B cell (primary cell): Measurements from ENCODE around the gene NRG2. TPM values are rescaled to one million over a fixed set of nuclear protein-coding genes. Genes with fewer than 3 reads are reported as not detected.

Experiments used
- ATAC-seq: fragments of 200-7000 bp; cut with Tn5 transposase; one replicate; pipeline ENCODE4 v1.10.0; 2021; ENCODE audit warnings: low read depth, mild to moderate bottlenecking, moderate number of reproducible peaks, moderate library complexity
- CTCF ChIA-PET: fragments of 350-600 bp; sonication (Branson Sonifier 250); formaldehyde crosslinking; loops from one replicate; lab custom pipeline; 2021; ENCODE audit warnings: antibody characterized with exemption, inconsistent platforms; lab: Charles Lee
- POLR2A ChIA-PET: fragments of 350-600 bp; sonication (Branson Sonifier 250); formaldehyde crosslinking; loops from one replicate; lab custom pipeline; 2021; ENCODE audit warnings: antibody characterized with exemption; lab: Charles Lee
- DNase-seq: peaks from one replicate; pipeline ENCODE4 v3.0.0; 2013
- H2AFZ ChIP-seq: 2 replicates; pipeline ENCODE4 v1.6.1; 2012; ENCODE audit warnings: mild to moderate bottlenecking, low read depth, low read length; ENCODE audit not compliant: insufficient read depth, poor library complexity, severe bottlenecking
- H3K27ac ChIP-seq, 2 donors: 1 replicate in 1 of 2; 2 replicates in 1 of 2; pipeline ENCODE4 v1.5.1; 2012 to 2013; ENCODE audit warnings: low read length in 2 of 2, mild to moderate bottlenecking in 2 of 2, moderate library complexity in 1 of 2
- H3K27me3 ChIP-seq, 4 experiments: fragments of 200-600 bp in 1 of 4; sonication (generic) in 1 of 4; replicated peaks in 1 of 4; 1 replicate in 2 of 4; 2 replicates in 2 of 4; pipeline versions ENCODE4 v1.6.1 to v1.7.0; 2013 to 2016; ENCODE audit warnings: low read length in 3 of 4, mild to moderate bottlenecking in 2 of 4, mixed read lengths in 1 of 4, moderate library complexity in 1 of 4; ENCODE audit not compliant: insufficient read depth in 4 of 4, control insufficient read depth in 3 of 4; ENCODE audit errors: control extremely low read depth in 1 of 4
- H3K36me3 ChIP-seq, 2 experiments: replicated peaks in 1 of 2; 1 replicate in 1 of 2; 2 replicates in 1 of 2; pipeline versions ENCODE4 v1.6.1 to v1.7.1; 2013; ENCODE audit warnings: low read length in 1 of 2; ENCODE audit not compliant: insufficient read depth in 2 of 2, control insufficient read depth in 1 of 2; ENCODE audit errors: control extremely low read depth in 1 of 2, extremely low read depth in 1 of 2
- H3K4me1 ChIP-seq, 2 donors: fragments of 200-600 bp in 1 of 2; sonication (generic) in 1 of 2; 1 replicate in 1 of 2; 2 replicates in 1 of 2; pipeline versions ENCODE4 v1.5.1 to v1.6.1; 2013 to 2017; ENCODE audit warnings: low read length in 2 of 2; ENCODE audit not compliant: control insufficient read depth in 2 of 2, insufficient read depth in 2 of 2
- H3K4me2 ChIP-seq: replicated peaks from 2 replicates; pipeline ENCODE3; 2012; ENCODE audit warnings: mild to moderate bottlenecking, low read depth, low read length; ENCODE audit not compliant: poor library complexity, severe bottlenecking
- H3K4me3 ChIP-seq, 5 experiments: fragments of 200-600 bp in 1 of 5; sonication (generic) in 1 of 5; 1 replicate in 3 of 5; 2 replicates in 2 of 5; pipeline versions ENCODE4 v1.5.1 to v1.7.0; 2011 to 2016; ENCODE audit warnings: low read length in 4 of 5, mild to moderate bottlenecking in 4 of 5, low read depth in 2 of 5, control low read depth in 1 of 5, moderate library complexity in 1 of 5; ENCODE audit not compliant: insufficient read depth in 1 of 5; ENCODE audit errors: control extremely low read depth in 1 of 5, extremely low read depth in 1 of 5
- H3K79me2 ChIP-seq: fragments of 200-600 bp; sonication (generic); one replicate; pipeline ENCODE4 v1.6.0; 2016; ENCODE audit warnings: low read length; ENCODE audit not compliant: control insufficient read depth, insufficient read depth
- H3K9ac ChIP-seq: fragments of 200-600 bp; sonication (generic); 2 replicates; pipeline ENCODE4 v1.6.1; 2017; ENCODE audit warnings: mild to moderate bottlenecking, low read length, moderate library complexity
- H3K9me3 ChIP-seq, 3 donors: one replicate each; pipeline versions ENCODE4 v1.6.1 to v1.7.1; 2013; ENCODE audit warnings: low read length in 2 of 3; ENCODE audit not compliant: control insufficient read depth in 2 of 3, insufficient read depth in 1 of 3; ENCODE audit errors: control extremely low read depth in 1 of 3
- H4K20me1 ChIP-seq: 2 replicates; pipeline ENCODE4 v1.6.0; 2012; ENCODE audit warnings: mild to moderate bottlenecking, low read length; ENCODE audit not compliant: insufficient read depth, control insufficient read depth, poor library complexity, severe bottlenecking
- H3K27ac Mint-ChIP-seq: one replicate; pipeline ENCODE4 v1.8.0; 2021; ENCODE audit warnings: mixed read lengths
- H3K27me3 Mint-ChIP-seq: one replicate; pipeline ENCODE4 v1.8.0; 2021; ENCODE audit warnings: mixed read lengths
- H3K4me1 Mint-ChIP-seq: one replicate; pipeline ENCODE4 v1.8.0; 2021; ENCODE audit warnings: mixed read lengths
- H3K4me3 Mint-ChIP-seq: one replicate; pipeline ENCODE4 v1.8.0; 2021; ENCODE audit warnings: mixed read lengths
- H3K9me3 Mint-ChIP-seq: one replicate; pipeline ENCODE4 v1.8.0; 2022; ENCODE audit warnings: mixed read lengths; ENCODE audit not compliant: insufficient read depth
- CTCF ChIP-seq: fragments of 200-600 bp; IDR thresholded peaks from one replicate; pipeline ENCODE4 v1.8.0; 2022; ENCODE audit warnings: antibody characterized with exemption, mild to moderate bottlenecking
- EZH2 ChIP-seq: IDR thresholded peaks from 2 replicates; pipeline ENCODE4 v1.6.1; 2012; ENCODE audit warnings: borderline replicate concordance, low read depth, mild to moderate bottlenecking, moderate library complexity, low read length; ENCODE audit not compliant: insufficient read depth, poor library complexity, severe bottlenecking
- WGBS: methylation state at CpG from one replicate; pipeline ENCODE4 v1.1.5; 2013; ENCODE audit warnings: missing lambda C conversion rate; ENCODE audit not compliant: insufficient coverage; 5-methylcytosine and 5-hydroxymethylcytosine counted together
- intact Hi-C: fragments of 100-400 bp; cut with micrococcal nuclease; formaldehyde crosslinking; loops from one replicate; pipeline ENCODE4 v1.10.0; 2022
- polyA plus RNA-seq: library from polyadenylated mRNA; depleted of rRNA; stranded (reverse); fragments of >200 nt; gene quantifications from 2 replicates; pipeline ENCODE4 v1.2.3, GENCODE V29; 2012
- total RNA-seq, 2 donors: library from RNA; stranded (reverse); fragments of 120-200 nt in 1 of 2; gene quantifications; 1 replicate in 1 of 2; 2 replicates in 1 of 2; pipeline versions ENCODE4 v1.2.3 to v1.2.4, GENCODE V29; 2013 to 2022

NRG2 gene
- total and polyA plus RNA-seq, 2 donors (not counting 1 experiment from before 2014, with no cell fraction given): 0.13 to 0.15 TPM

GRCh38 chr5:139955053-139955605, 88.0 kb downstream of the NRG2 start:
- no peak overlapping the region for H3K4me3 ChIP-seq
- CTCF ChIA-PET: interaction anchor here (2.4 to 3.2 kb wide), 2 partner anchors 14 to 168 kb away, joined by 6 to 30 read pairs; no protein-coding TSS in a partner anchor

More at GRCh38 chr5:139955053-139955605, 88.0 kb downstream of the NRG2 start:
- DNase-seq: no peak
- Histone ChIP-seq H3K36me3 (no peaks in the 10 kb centered on the region), H3K79me2 (no peaks in the 10 kb centered on the region), H3K9ac (no peak overlapping the region), H3K4me2 (no peak overlapping the region), H4K20me1 (no peaks in the 10 kb centered on the region), H2AFZ (no peak overlapping the region), H3K27ac (no peak overlapping the region), H3K9me3 (peaks cover 0 to 3% (median 0%) of the 10 kb centered on the region in 3 donors), H3K4me1 (no peaks in the 10 kb centered on the region), H3K27me3 (peaks cover 0 to 10% (median 3%) of the 10 kb centered on the region in 4 experiments)
- intact Hi-C loops: no loop called here
- Mint-ChIP-seq H3K4me1 (no peaks in the 10 kb centered on the region), H3K27ac (no peak overlapping the region), H3K27me3 (peaks cover 47% of the 10 kb centered on the region), H3K9me3 (no peaks in the 10 kb centered on the region), H3K4me3 (no peak overlapping the region)
- no peak for ATAC-seq
- WGBS: 69% methylated on average over 5 of the region's 5 CpGs
- TF ChIP-seq CTCF: no peak
- TF ChIP-seq EZH2: no peak
- POLR2A ChIA-PET: no interaction called here
